Keratinocyte (primary cell): Measurements from ENCODE around the gene BUD31. TPM values are rescaled to one million over a fixed set of nuclear protein-coding genes. Genes with fewer than 3 reads are reported as not detected.

ENCODE experiments used
- DNase-seq: peaks from one replicate; pipeline ENCODE4 v3.0.0-alpha.2; 2011; ENCODE audit warnings: low read depth, missing footprints, low spot score
- FAIRE-seq: peaks from 2 replicates; lab custom pipeline; 2011; peaks lifted over from hg19 to GRCh38; lab: Jason Lieb, UNC
- H2AFZ ChIP-seq: 2 replicates; pipeline ENCODE4 v1.6.0; 2012; ENCODE audit warnings: low read length, control low read depth, inconsistent platforms; ENCODE audit not compliant: control insufficient read depth
- H3K27ac ChIP-seq: 2 replicates; pipeline ENCODE4 v1.5.1; 2011; ENCODE audit warnings: low read length; ENCODE audit not compliant: control insufficient read depth, insufficient read depth
- H3K27me3 ChIP-seq: 3 replicates; pipeline ENCODE4 v1.6.0; 2011; ENCODE audit warnings: low read length; ENCODE audit not compliant: control insufficient read depth, insufficient read depth; ENCODE audit errors: extremely low read depth
- H3K36me3 ChIP-seq, 2 experiments: 2 replicates in 1 of 2; 3 replicates in 1 of 2; pipeline ENCODE4 v1.5.1; 2011; ENCODE audit warnings: low read length in 2 of 2, mild to moderate bottlenecking in 1 of 2; ENCODE audit not compliant: control insufficient read depth in 2 of 2, insufficient read depth in 2 of 2; ENCODE audit errors: extremely low read depth in 1 of 2
- H3K4me1 ChIP-seq: 3 replicates; pipeline ENCODE4 v1.5.1; 2011; ENCODE audit warnings: low read length; ENCODE audit not compliant: control insufficient read depth, insufficient read depth; ENCODE audit errors: extremely low read depth
- H3K4me2 ChIP-seq: 3 replicates; pipeline ENCODE4 v1.6.0; 2011; ENCODE audit warnings: low read depth, low read length; ENCODE audit not compliant: control insufficient read depth, insufficient read depth; ENCODE audit errors: extremely low read depth
- H3K4me3 ChIP-seq, 3 experiments: fragments of 200-600 bp in 1 of 3; sonication (generic) in 1 of 3; 2 replicates in 2 of 3; 3 replicates in 1 of 3; pipeline ENCODE4 v1.5.1; 2011 to 2016; ENCODE audit warnings: low read length in 3 of 3, mild to moderate bottlenecking in 3 of 3, control low read depth in 2 of 3, inconsistent platforms in 1 of 3, low read depth in 1 of 3, mixed read lengths in 1 of 3, mixed run types in 1 of 3, moderate library complexity in 1 of 3; ENCODE audit not compliant: control insufficient read depth in 2 of 3, insufficient read depth in 2 of 3; ENCODE audit errors: extremely low read depth in 1 of 3
- H3K79me2 ChIP-seq: 2 replicates; pipeline ENCODE4 v1.6.0; 2012; ENCODE audit warnings: low read length; ENCODE audit not compliant: control insufficient read depth, insufficient read depth
- H3K9ac ChIP-seq: 3 replicates; pipeline ENCODE4 v1.6.0; 2011; ENCODE audit warnings: low read length; ENCODE audit not compliant: control insufficient read depth, insufficient read depth; ENCODE audit errors: extremely low read depth
- H3K9me1 ChIP-seq: 3 replicates; pipeline ENCODE4 v1.6.0; 2011; ENCODE audit warnings: low read length; ENCODE audit not compliant: control insufficient read depth, insufficient read depth; ENCODE audit errors: extremely low read depth
- H3K9me3 ChIP-seq: 2 replicates; pipeline ENCODE4 v1.5.1; 2012; ENCODE audit warnings: low read depth, low read length; ENCODE audit not compliant: control insufficient read depth
- H4K20me1 ChIP-seq: 3 replicates; pipeline ENCODE4 v1.6.0; 2011; ENCODE audit warnings: low read length; ENCODE audit not compliant: control insufficient read depth, insufficient read depth; ENCODE audit errors: extremely low read depth
- EZH2 ChIP-seq: IDR thresholded peaks from one replicate; pipeline ENCODE4 v1.6.1; 2012; ENCODE audit warnings: inconsistent platforms, mild to moderate bottlenecking, low read length, moderate library complexity
- dilution Hi-C: fragments of 300-500 bp; cut with MboI; formaldehyde crosslinking; loops from one replicate; pipeline ENCODE4 v1.7.0; 2020; ENCODE audit warnings: low sequenced_read_pairs; ENCODE audit not compliant: extremely low pct_ligation_motif_present
- polyA plus RNA-seq, 5 experiments: library from polyadenylated mRNA; depleted of rRNA in 3 of 5; stranded (reverse) in 3 of 5; stranded (forward) in 1 of 5; unstranded in 1 of 5; fragments of >200 nt; gene quantifications; 1 replicate in 1 of 5; 2 replicates in 3 of 5; 3 replicates in 1 of 5; pipeline versions ENCODE4 v1.2.1 to v1.2.3, GENCODE V29; 2011 to 2012; ENCODE audit warnings: missing spikeins in 2 of 5, low read depth in 1 of 5, low replicate concordance in 1 of 5
- TF ChIP-seq, protein P1 (sequence below), 3 experiments: IDR thresholded peaks in 1 of 3; conservative IDR thresholded peaks in 1 of 3; optimal IDR thresholded peaks in 1 of 3; 2 replicates in 2 of 3; 3 replicates in 1 of 3; pipeline versions ENCODE3 to v1.5.1; 2011; ENCODE audit warnings: low read length in 3 of 3, mild to moderate bottlenecking in 3 of 3, moderate library complexity in 2 of 3, control low read depth in 1 of 3, inconsistent platforms in 1 of 3; ENCODE audit not compliant: insufficient read depth in 2 of 3; ENCODE audit errors: extremely low read depth in 1 of 3

Gene BUD31
- polyA plus RNA-seq, 1 donor (not counting 4 experiments of a cell fraction or from before 2014, with no cell fraction given) = 73.3 TPM

DNA sequence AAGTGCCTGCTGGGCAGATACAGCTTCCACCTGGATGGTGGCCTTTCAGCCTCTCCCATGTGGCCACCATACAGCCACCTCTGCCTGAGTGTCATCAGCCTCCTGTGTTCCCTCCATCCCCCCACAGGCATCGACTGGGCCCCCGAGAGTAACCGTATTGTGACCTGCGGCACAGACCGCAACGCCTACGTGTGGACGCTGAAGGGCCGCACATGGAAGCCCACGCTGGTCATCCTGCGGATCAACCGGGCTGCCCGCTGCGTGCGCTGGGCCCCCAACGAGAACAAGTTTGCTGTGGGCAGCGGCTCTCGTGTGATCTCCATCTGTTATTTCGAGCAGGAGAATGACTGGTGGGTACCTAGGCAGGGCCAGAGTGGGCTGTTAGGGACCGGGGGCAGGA, 20.9 kb upstream of the BUD31 start:
- Histone ChIP-seq H3K27me3 (no peaks in the 10 kb centered on the region), H3K9ac (no peak overlapping the region), H2AFZ (no peak overlapping the region), H3K79me2 (peaks cover 19% of the 10 kb centered on the region), H4K20me1 (peaks cover 19% of the 10 kb centered on the region), H3K27ac (no peak overlapping the region), H3K9me1 (no peaks in the 10 kb centered on the region), H3K4me3 (no peak overlapping the region), H3K4me1 (peaks cover 6% of the 10 kb centered on the region), H3K36me3 (peaks cover 36 to 49% of the 10 kb centered on the region in 2 experiments), H3K9me3 (no peaks in the 10 kb centered on the region), H3K4me2 (no peak overlapping the region)
- dilution Hi-C loops = no loop called here
- FAIRE-seq (no peak), DNase-seq (no peak)
- TF ChIP-seq, protein P1, sequence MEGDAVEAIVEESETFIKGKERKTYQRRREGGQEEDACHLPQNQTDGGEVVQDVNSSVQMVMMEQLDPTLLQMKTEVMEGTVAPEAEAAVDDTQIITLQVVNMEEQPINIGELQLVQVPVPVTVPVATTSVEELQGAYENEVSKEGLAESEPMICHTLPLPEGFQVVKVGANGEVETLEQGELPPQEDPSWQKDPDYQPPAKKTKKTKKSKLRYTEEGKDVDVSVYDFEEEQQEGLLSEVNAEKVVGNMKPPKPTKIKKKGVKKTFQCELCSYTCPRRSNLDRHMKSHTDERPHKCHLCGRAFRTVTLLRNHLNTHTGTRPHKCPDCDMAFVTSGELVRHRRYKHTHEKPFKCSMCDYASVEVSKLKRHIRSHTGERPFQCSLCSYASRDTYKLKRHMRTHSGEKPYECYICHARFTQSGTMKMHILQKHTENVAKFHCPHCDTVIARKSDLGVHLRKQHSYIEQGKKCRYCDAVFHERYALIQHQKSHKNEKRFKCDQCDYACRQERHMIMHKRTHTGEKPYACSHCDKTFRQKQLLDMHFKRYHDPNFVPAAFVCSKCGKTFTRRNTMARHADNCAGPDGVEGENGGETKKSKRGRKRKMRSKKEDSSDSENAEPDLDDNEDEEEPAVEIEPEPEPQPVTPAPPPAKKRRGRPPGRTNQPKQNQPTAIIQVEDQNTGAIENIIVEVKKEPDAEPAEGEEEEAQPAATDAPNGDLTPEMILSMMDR (optimal IDR thresholded peaks at IDR 0.05 in 1 of 3, IDR thresholded peaks at IDR 0.05 in 1 of 3, conservative IDR thresholded peaks at IDR 0.05 in 1 of 3; ENCODE audit: extremely low read depth in 1 of 3, insufficient read depth in 2 of 3, low read length in 3 of 3) = no peak
- no peak for TF ChIP-seq EZH2

DNA sequence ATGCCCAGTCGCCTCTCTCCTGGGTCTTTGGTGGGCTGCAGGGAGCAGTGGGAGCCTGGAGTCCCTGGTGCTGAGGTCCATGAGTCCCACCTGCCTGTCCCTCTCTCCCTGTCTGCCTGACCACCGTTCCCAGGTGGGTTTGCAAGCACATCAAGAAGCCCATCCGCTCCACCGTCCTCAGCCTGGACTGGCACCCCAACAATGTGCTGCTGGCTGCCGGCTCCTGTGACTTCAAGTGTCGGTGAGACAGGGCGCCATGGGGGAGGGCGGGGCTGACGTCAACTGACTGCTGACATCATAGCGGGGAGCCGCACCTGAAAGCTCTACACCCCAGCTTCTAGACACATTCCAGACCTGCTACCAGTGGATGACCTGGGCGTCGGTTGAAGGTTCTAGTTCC, 19.0 kb upstream of the BUD31 start:
- Histone ChIP-seq H3K79me2 (peaks cover 6% of the 10 kb centered on the region), H3K27me3 (no peaks in the 10 kb centered on the region), H3K9ac (no peak overlapping the region), H3K9me3 (no peaks in the 10 kb centered on the region), H2AFZ (no peak overlapping the region), H3K9me1 (no peaks in the 10 kb centered on the region), H3K4me2 (no peak overlapping the region), H3K4me3 (no peak overlapping the region), H3K36me3 (peaks cover 37 to 56% of the 10 kb centered on the region in 2 experiments), H3K27ac (no peak overlapping the region), H4K20me1 (peaks cover 27% of the 10 kb centered on the region), H3K4me1 (peaks cover 8% of the 10 kb centered on the region)
- FAIRE-seq (no peak), DNase-seq (no peak)
- TF ChIP-seq EZH2 = no peak
- TF ChIP-seq, protein P1 (optimal IDR thresholded peaks at IDR 0.05 in 1 of 3, IDR thresholded peaks at IDR 0.05 in 1 of 3, conservative IDR thresholded peaks at IDR 0.05 in 1 of 3; ENCODE audit: extremely low read depth in 1 of 3, insufficient read depth in 2 of 3, low read length in 3 of 3) = no peak
- dilution Hi-C loops = no loop called here
